Activated T-cell treated with anti-CD3 and anti-CD28 coated beads, Interleukin-2, amount 50 U/mL, for 24 hours (primary cell): Measurements from ENCODE around the gene STOML1.
"Not testable (repeated sequence)": the region's sequence is repeated elsewhere in the genome, so short reads cannot be mapped to it uniquely, and the experiment has no call there.

Experiments
- DNase-seq: peaks from one replicate; pipeline ENCODE4 v3.0.0-alpha.2; 2020
- H3K27ac Mint-ChIP-seq: 2 replicates; pipeline ENCODE4 v1.8.0; 2020; ENCODE audit warnings: mild to moderate bottlenecking, mixed read lengths
- H3K27me3 Mint-ChIP-seq: 2 replicates; pipeline ENCODE4 v1.8.0; 2020; ENCODE audit warnings: mixed read lengths
- H3K36me3 Mint-ChIP-seq: 2 replicates; pipeline ENCODE4 v1.8.0; 2020; ENCODE audit warnings: low read depth, mixed read lengths
- H3K4me1 Mint-ChIP-seq: 2 replicates; pipeline ENCODE4 v1.8.0; 2020; ENCODE audit warnings: low read depth, mixed read lengths
- H3K4me3 Mint-ChIP-seq: 2 replicates; pipeline ENCODE4 v1.8.0; 2020; ENCODE audit warnings: mild to moderate bottlenecking, moderate library complexity, mixed read lengths
- H3K9me3 Mint-ChIP-seq: 2 replicates; pipeline ENCODE4 v1.8.0; 2020; ENCODE audit warnings: mixed read lengths

Gene STOML1

DNA sequence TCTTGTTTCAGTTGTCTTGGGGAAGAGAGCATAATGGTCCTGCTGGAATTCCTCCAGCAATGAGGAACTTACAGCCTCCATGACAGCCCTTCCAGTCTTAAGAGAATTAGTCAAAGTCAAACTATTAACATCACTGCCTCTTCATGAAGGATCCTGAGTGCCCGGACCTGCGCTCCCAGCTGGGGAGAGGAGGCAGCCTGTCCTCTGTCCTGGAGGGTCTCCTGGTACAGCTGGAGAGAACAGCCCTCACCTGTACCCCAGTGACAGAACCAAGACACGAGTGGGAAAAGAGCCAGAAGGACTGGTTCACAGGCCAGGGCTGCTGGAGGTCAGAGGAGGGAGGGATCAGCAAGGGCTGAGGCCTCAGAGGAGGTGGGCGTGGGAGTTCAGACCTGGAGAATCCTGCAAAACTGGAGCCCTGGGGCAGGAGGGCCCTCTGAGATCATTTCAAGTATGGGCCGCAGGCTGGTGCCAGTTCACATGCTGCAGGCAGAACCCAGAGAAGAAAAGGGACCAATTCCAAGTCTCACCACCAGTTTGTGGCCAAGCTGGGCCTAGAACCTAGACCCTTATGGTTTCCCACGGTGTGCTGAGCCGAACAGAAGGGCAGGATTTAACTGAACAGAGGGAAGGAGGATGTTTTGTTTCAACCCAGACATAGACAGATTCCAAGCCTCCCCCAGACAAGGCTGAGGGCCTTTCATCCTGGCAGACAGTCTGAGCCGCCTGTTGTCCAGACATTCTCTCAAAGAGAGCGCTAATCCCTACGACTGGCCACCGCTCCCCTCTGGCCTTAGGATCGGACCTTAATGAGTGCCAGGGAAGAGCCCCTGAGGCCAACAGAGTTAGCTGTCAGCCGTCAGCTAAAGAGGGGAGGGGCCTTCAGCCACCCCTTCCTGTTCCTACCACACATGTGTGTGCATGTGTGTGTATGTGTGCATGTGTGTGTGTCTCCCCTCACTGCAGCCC, 47.6 kb downstream of the STOML1 start:
- no peak overlapping the region for H3K27ac Mint-ChIP-seq
- H3K4me1 Mint-ChIP-seq, result peaks cover 24% of the 10 kb centered on the region
- H3K36me3 Mint-ChIP-seq, result no peaks in the 10 kb centered on the region

DNA sequence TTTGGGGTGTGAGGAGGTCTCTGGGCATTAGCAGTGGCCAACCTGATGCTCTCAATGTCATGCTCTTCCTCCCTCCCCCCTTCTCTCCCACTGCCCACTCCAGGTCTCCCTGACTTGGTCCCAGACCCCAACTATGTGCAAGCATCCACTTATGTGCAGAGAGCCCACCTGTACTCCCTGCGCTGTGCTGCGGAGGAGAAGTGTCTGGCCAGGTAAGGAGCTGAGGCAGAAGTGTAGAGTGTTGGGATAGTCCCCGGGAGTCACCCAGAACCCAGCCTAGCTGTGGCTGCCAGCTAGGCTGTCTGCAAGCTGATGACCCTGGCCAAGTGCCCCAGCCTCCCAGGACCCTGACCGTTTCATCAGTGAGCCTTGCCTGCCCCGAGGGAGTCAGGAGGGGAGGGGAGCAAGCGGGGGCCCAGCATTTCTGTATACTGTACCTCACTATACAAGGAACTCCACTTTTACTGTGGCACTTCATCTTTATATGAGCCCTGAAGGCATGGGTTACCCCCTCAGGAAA, 49.3 kb downstream of the STOML1 start:
- Mint-ChIP-seq H3K9me3 (no peaks in the 10 kb centered on the region), H3K27me3 (no peaks in the 10 kb centered on the region), H3K4me3 (no peak overlapping the region), H3K36me3 (no peaks in the 10 kb centered on the region), H3K27ac (no peak overlapping the region), H3K4me1 (peaks cover 24% of the 10 kb centered on the region)
- DNase-seq, result no peak

More for the DNA sequence above, 47.6 kb downstream of the STOML1 start:
- Mint-ChIP-seq H3K9me3 (no peaks in the 10 kb centered on the region), H3K27me3 (no peaks in the 10 kb centered on the region), H3K4me3 (no peak overlapping the region)
- DNase-seq, result no peak

DNA sequence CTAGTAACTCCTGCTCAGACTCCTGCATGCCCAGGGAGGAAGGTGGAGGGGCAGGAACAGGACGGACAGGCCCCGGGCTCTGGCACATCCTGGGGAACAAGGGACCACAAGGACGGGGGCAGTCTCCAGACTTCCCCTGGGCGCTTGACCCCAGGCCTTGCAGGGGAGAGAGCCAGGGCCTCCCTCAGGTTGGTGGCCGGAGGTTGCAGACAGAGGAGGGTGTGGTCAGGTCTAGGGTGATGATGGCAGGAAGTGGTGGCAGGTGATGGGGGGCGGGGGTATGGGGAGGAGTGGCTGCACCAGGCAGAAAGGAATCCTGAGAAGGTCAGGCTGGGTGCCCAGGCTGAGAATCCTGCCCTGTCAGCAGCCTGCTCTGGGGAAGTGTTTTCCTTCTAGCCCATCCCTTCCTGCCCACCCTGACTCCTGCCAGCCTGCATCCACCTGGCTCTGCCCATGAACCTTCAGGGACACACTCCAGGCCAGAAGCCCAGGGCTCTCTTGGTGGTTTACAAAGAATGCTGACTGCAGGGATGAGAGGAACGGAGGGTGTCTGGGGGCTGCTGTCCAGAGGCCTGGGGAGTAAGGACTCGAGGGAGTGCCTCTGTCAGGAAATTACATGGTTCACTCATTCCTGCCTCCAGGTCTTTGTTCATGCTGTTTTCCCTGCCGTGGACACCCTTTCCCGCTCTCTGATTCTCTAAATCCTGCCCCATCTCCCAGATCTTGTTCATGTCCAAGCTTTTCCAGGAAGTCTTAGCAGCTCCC, 50.0 kb downstream of the STOML1 start:
- H3K36me3 Mint-ChIP-seq, result no peaks in the 10 kb centered on the region
- DNase-seq, result no peak
- H3K27me3 Mint-ChIP-seq, result no peaks in the 10 kb centered on the region
- no peaks in the 10 kb centered on the region for H3K9me3 Mint-ChIP-seq
- no peak overlapping the region for H3K4me3 Mint-ChIP-seq
- peak overlapping the region; percentile 14 for H3K27ac Mint-ChIP-seq
- peaks cover 24% of the 10 kb centered on the region for H3K4me1 Mint-ChIP-seq

DNA sequence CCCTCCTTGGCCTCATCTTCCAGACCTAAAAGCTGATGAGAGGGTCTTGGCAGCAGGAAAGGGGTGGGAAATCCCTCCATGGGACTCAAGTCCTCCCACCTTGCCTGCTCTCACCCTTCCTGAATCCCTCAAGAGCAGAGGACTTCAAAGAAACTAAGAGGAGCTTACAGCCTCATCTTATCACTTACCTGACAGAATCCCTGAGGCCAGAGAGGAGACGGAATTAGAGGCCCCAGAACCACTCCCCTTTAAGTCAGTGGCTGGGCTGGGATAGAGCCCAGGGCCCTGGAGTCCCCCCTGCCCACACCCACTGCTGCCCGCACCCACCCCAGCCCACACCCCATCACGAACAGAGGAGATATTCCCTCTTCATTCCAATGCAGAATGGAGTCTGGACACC, 50.6 kb downstream of the STOML1 start:
- Mint-ChIP-seq H3K27ac (no peak overlapping the region), H3K27me3 (no peaks in the 10 kb centered on the region), H3K4me1 (peaks cover 22% of the 10 kb centered on the region), H3K9me3 (no peaks in the 10 kb centered on the region), H3K4me3 (no peak overlapping the region), H3K36me3 (no peaks in the 10 kb centered on the region)
- no peak for DNase-seq

DNA sequence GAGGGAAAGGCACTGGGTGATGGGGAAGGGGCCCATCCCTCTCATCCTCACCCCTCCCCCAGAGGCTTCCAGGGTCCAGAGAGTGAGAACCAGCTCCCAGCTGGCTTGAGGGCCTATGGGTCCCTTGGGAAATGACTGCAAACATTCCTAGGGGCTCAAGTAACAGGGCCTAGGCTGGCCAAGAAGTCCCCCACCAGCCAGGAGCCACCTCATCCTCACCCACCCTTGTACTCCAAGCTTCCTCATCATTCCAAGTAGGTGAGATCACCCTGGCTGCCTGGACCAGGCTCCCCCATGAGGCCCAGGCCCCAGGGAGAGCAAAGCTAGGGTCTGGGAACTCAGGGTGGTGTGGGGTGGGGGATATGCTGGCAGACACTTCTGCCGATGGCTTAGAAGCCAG, 51.1 kb downstream of the STOML1 start:
- DNase-seq, result no peak

DNA sequence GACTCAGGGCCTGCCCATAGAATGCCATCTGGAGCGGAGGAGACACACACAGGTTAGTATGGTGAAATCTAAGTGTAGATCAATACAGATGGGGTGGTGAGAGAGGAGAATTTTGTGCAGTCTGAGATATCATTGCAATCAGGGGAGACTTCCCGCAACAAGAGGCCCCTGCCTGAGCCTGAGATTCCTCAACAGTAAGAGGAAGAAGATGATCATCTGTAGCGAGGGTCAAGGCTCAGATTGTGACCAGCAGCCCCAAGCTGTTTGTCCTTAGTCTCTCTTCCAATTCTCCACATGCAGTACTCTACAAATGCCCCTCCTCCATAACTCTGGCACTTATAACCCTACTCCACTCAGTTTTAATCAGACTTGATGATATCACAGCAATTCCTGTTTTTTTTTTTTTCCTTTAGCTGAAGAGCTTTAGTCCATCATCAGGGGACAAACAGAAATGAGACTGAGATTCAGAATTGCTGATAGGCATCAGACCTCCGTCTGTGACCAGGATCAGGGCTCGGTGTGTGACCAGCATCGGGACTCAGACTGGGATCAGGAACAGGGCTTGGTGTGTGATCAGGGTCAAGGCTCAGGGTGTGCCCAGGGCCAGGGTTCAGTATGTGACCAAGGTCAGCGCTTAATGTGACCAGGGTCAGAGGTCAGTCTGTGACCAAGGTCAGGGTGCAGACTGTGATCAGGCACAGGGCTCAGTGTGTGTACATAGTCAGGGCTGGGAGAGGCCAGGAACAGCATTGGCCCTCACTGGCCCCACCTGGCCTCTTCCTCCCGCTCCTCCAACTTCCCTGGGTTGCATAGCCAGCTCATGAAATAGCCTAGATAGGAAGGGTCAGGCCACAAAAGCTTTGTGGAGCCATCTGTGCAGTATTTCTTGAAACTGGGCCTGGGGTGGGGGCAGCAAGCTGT, 51.8 kb downstream of the STOML1 start:
- H3K36me3 Mint-ChIP-seq, result no peaks in the 10 kb centered on the region
- DNase-seq, result no peak
- no peak overlapping the region for H3K4me3 Mint-ChIP-seq
- H3K4me1 Mint-ChIP-seq, result peaks cover 19% of the 10 kb centered on the region
- peak overlapping the region; percentile 28 for H3K27ac Mint-ChIP-seq
- H3K9me3 Mint-ChIP-seq, result no peaks in the 10 kb centered on the region
- no peaks in the 10 kb centered on the region for H3K27me3 Mint-ChIP-seq

More for the DNA sequence above, 51.1 kb downstream of the STOML1 start:
- H3K27me3 Mint-ChIP-seq, result no peaks in the 10 kb centered on the region
- no peaks in the 10 kb centered on the region for H3K9me3 Mint-ChIP-seq
- H3K27ac Mint-ChIP-seq, result no peak overlapping the region
- no peak overlapping the region for H3K4me3 Mint-ChIP-seq
- peaks cover 20% of the 10 kb centered on the region for H3K4me1 Mint-ChIP-seq
- H3K36me3 Mint-ChIP-seq, result no peaks in the 10 kb centered on the region

DNA sequence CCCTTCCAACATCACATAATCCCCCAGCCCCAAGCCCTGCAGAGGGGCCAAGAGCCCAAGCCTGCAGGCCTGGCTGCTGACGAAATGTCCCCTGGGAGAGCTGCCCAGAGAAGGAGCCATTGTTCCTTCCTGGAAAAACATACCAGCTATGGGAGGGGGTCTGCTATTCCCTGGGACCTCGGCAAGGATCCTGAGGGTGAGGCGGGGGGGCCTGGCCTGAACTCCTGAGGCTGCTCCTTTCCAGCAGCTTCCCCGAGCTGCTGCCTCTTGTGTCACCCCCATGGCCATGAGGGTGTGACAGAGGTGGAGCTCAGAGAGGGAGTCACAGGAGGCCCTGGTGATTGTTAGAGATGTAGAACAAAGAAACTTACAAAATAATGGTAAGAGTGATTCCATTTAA, 53.0 kb downstream of the STOML1 start:
- Mint-ChIP-seq H3K9me3 (no peaks in the 10 kb centered on the region), H3K4me3 (no peak overlapping the region), H3K27me3 (no peaks in the 10 kb centered on the region), H3K36me3 (no peaks in the 10 kb centered on the region), H3K27ac (no peak overlapping the region), H3K4me1 (peaks cover 20% of the 10 kb centered on the region)
- DNase-seq, result no peak

DNA sequence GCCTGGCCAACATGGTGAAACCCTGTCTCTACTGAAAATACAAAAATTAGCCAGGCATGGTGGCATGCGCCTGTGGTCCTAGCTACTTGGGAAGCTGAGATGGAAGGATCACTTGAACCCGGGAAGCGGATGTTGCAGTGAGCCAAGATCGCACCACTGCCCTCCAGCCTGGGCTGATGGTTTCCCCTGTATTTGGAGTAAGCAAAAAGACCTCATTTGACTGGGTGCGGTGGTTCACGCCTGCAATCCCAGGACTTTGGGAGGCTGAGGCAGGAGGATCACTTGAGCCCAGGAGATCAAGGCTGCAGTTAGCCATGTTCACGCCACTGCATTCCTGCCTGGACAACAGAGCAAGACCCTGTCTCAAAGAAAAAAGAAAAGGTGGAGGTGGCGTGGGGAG, 53.6 kb downstream of the STOML1 start:
- H3K4me1 Mint-ChIP-seq, result peaks cover 20% of the 10 kb centered on the region
- not testable (repeated sequence) for H3K4me3 Mint-ChIP-seq, H3K36me3 Mint-ChIP-seq, DNase-seq, H3K9me3 Mint-ChIP-seq, H3K27me3 Mint-ChIP-seq, H3K27ac Mint-ChIP-seq

DNA sequence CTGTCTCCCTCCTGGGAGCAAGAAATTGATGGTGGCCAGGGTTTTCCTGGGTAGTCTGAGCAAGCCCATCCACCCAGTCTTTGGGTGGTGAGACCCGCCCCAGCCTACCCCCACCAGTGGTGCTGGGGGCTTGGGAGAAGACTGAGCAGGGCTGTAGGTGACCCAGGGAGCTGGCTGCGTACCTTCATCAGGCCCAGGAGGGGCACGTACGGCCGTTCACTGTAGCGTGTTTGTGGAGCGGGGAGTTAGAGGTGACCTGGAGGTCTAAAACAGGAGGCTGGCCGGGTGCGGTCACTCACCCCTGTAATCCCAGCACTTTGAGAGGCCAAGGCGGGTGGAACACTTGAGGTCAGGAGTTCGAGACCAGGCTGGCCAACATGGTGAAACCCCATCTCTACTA, 54.4 kb downstream of the STOML1 start:
- Mint-ChIP-seq H3K36me3 (no peaks in the 10 kb centered on the region), H3K4me3 (no peak overlapping the region), H3K27me3 (no peaks in the 10 kb centered on the region), H3K27ac (no peak overlapping the region), H3K4me1 (peaks cover 19% of the 10 kb centered on the region), H3K9me3 (no peaks in the 10 kb centered on the region)
- DNase-seq, result no peak

DNA sequence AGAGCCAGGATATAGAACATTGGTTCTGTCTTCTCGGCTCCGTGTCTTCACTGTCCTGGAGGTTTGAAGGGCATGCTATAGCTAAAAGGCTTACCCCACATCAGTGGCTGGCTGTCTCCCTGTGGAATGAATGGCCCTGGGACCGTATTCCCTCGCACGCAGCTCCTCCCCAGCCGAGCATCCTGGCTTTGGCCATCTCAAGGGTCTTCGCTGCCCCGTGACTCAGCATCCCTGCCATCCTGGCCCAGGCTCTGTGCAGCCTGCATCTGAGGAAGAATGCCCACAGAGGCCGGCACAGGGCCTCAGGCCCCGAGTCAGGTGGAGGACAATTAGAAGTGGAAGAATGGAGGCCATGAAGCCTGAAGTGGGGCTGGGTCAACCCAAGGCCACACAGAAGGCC, 54.8 kb downstream of the STOML1 start:
- Mint-ChIP-seq H3K27me3 (no peaks in the 10 kb centered on the region), H3K36me3 (no peaks in the 10 kb centered on the region), H3K4me3 (no peak overlapping the region), H3K9me3 (no peaks in the 10 kb centered on the region), H3K27ac (no peak overlapping the region), H3K4me1 (peaks cover 15% of the 10 kb centered on the region)
- DNase-seq, result no peak

DNA sequence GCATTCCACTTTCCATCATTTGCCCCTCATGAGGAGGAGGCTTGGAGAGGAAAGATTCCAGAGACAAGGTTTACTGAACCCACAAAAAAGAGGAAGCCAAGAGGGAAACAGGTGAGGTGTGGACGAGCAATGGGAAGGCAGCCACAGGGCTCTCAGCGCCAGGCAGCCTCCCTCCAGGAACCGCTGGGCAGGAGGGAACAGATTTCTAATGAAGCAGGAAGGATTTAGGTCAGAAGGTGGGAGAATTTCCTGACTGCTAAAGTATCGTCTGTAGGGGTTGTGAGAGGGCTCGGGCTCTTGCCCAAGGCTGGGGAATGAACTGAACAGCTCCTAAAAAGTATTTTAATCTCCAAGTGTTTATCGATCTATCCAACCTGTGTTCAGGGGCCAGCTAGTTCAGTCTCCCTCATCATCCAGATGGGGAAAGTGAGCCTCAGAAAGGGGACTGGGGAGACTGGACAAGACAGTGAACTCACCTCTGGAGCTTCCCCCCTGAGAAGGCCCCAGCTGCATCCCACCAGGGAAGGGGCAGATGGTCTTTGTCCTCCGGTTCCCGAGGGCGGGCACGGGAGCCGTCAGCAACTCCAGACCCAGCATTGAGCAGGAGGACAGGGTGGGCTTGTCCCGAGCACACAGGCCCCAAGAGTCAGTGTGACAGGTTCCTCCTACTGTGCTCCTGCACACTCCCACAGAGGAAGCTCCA, 55.4 kb downstream of the STOML1 start:
- H3K27me3 Mint-ChIP-seq, result no peaks in the 10 kb centered on the region

DNA sequence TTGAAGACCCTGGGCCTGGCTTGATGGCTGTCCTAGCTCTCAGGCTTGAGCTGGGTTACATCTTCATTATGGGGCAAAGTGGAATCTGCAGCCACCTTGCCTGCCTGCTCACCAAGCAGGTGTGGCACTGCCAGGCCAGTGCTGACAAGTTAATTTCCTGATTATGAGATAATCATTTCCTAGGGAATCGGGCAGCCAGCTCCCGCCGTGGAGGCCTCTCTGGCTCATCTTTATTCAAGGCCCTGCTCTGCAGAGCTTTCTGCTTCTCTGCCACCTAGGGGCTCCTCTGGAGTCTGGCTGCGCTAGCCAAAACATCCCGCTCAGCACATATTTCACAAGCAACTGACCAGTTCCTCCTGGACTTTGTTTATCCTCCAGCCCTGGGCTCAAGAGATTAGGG, 55.9 kb downstream of the STOML1 start:
- Mint-ChIP-seq H3K27ac (no peak overlapping the region), H3K27me3 (no peaks in the 10 kb centered on the region), H3K9me3 (no peaks in the 10 kb centered on the region), H3K36me3 (no peaks in the 10 kb centered on the region), H3K4me1 (peaks cover 5% of the 10 kb centered on the region), H3K4me3 (no peak overlapping the region)
- DNase-seq, result no peak

More for the DNA sequence above, 55.4 kb downstream of the STOML1 start:
- Mint-ChIP-seq H3K4me1 (peaks cover 9% of the 10 kb centered on the region), H3K4me3 (no peak overlapping the region), H3K36me3 (no peaks in the 10 kb centered on the region), H3K9me3 (no peaks in the 10 kb centered on the region), H3K27ac (no peak overlapping the region)
- DNase-seq, result no peak

DNA sequence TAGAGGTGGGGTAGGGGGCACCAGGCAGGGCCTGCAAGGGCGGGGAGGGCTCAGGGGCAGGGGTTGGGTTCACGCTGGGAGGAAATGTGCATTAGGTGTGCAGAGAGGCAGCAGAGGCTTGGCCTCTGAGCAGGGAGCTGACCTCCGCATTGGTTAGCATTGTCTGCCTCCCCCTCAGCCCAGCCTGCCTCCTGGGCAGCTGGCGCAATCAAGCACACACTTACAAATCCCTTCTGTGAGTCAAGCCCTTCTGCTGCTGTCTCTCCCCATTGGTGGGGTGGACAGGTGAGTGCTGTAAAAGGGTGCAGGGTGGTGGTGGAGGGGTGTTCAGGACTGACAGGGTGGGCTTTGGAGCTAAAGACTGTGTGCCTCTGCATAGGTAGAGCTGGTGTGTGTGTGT, 56.5 kb downstream of the STOML1 start:
- H3K36me3 Mint-ChIP-seq, result no peaks in the 10 kb centered on the region
- peaks cover 3% of the 10 kb centered on the region for H3K4me1 Mint-ChIP-seq
- no peak overlapping the region for H3K27ac Mint-ChIP-seq
- no peaks in the 10 kb centered on the region for H3K9me3 Mint-ChIP-seq
- DNase-seq, result no peak
- no peak overlapping the region for H3K4me3 Mint-ChIP-seq
- no peaks in the 10 kb centered on the region for H3K27me3 Mint-ChIP-seq
